ENCODE measurements around the gene WWOX. TPM values are rescaled to one million over a fixed set of nuclear protein-coding genes. Genes with fewer than 3 reads are reported as not detected.

WWOX gene
- total RNA-seq, 4 donors from 2014 or later, result 12.9 to 53.5 (median 25.6) TPM

GRCh38 chr16:79069633-79070032 is 970.2 kb downstream of the WWOX start:
- ATAC-seq, result no peak
- Histone ChIP-seq H3K4me1 (peaks cover 5 to 54% (median 10%) of the 10 kb centered on the region in 3 donors), H3K9me3 (no peaks in the 10 kb centered on the region), H3K27ac (peak overlapping the region; percentile 81 to 85 (median 82)), H3K4me3 (no peak overlapping the region), H3K27me3 (no peaks in the 10 kb centered on the region), H3K36me3 (no peaks in the 10 kb centered on the region)
- 41 to 50% methylated on average over 1 of the region's 1 CpG for WGBS, 2 donors (ENCODE audit: low coverage in 1 of 2)
- TF ChIP-seq EP300 (IDR thresholded peaks at IDR 0.05) (no peak), CTCF (IDR thresholded peaks at IDR 0.05) (no peak), POLR2AphosphoS5 (IDR thresholded peaks at IDR 0.05) (no peak), POLR2A (IDR thresholded peaks at IDR 0.05) (no peak)

GRCh38 chr16:79071424-79071823 is 972.0 kb downstream of the WWOX start:
- Histone ChIP-seq H3K27me3 (no peaks in the 10 kb centered on the region), H3K9me3 (no peaks in the 10 kb centered on the region), H3K36me3 (no peaks in the 10 kb centered on the region), H3K4me3 (no peak overlapping the region), H3K27ac (peak overlapping the region in 3 of 4 donors; percentile 81 to 85 (median 82)), H3K4me1 (peaks cover 10 to 66% (median 15%) of the 10 kb centered on the region in 3 donors)
- TF ChIP-seq POLR2A (IDR thresholded peaks at IDR 0.05) (no peak), EP300 (IDR thresholded peaks at IDR 0.05) (no peak), POLR2AphosphoS5 (IDR thresholded peaks at IDR 0.05) (peak; percentile 17)
- ATAC-seq, result no peak
- WGBS, 2 donors (ENCODE audit: low coverage in 1 of 2), result 32 to 37% methylated on average over 4 of the region's 4 CpGs

- 92 to 93% methylated on average over 4 of the region's 4 CpGs for WGBS, 2 donors (ENCODE audit: low coverage in 1 of 2)
- TF ChIP-seq EP300 (IDR thresholded peaks at IDR 0.05), result no peak
- TF ChIP-seq CTCF (IDR thresholded peaks at IDR 0.05), result no peak
- TF ChIP-seq POLR2AphosphoS5 (IDR thresholded peaks at IDR 0.05), result no peak
- no peak for TF ChIP-seq POLR2A (IDR thresholded peaks at IDR 0.05)
- Histone ChIP-seq H3K27ac (no peak overlapping the region), H3K4me1 (peaks cover 10 to 66% (median 15%) of the 10 kb centered on the region in 3 donors), H3K27me3 (no peaks in the 10 kb centered on the region), H3K9me3 (no peaks in the 10 kb centered on the region), H3K36me3 (no peaks in the 10 kb centered on the region), H3K4me3 (no peak overlapping the region)
- ATAC-seq, result no peak
Measured at GRCh38 chr16:79072517-79072916, 973.1 kb downstream of the WWOX start.

GRCh38 chr16:79073566-79073965 is 974.1 kb downstream of the WWOX start:
- WGBS, 2 donors (ENCODE audit: low coverage in 1 of 2), result 81 to 86% methylated on average over 4 of the region's 4 CpGs
- no peak overlapping the region for H3K27ac ChIP-seq
- no peak for TF ChIP-seq POLR2AphosphoS5 (IDR thresholded peaks at IDR 0.05)
- TF ChIP-seq POLR2A (IDR thresholded peaks at IDR 0.05), result no peak
- TF ChIP-seq EP300 (IDR thresholded peaks at IDR 0.05), result no peak
- H3K4me3 ChIP-seq, result no peak overlapping the region
- H3K36me3 ChIP-seq, result no peaks in the 10 kb centered on the region
- no peaks in the 10 kb centered on the region for H3K9me3 ChIP-seq
- H3K27me3 ChIP-seq, result no peaks in the 10 kb centered on the region
- peaks cover 10 to 56% (median 15%) of the 10 kb centered on the region in 3 donors for H3K4me1 ChIP-seq
- no peak for ATAC-seq

GRCh38 chr16:79074541-79074940 is 975.1 kb downstream of the WWOX start:
- no peaks in the 10 kb centered on the region for H3K27me3 ChIP-seq
- no peak overlapping the region for H3K4me3 ChIP-seq
- no peak for TF ChIP-seq POLR2A (IDR thresholded peaks at IDR 0.05)
- TF ChIP-seq CTCF (IDR thresholded peaks at IDR 0.05), result no peak
- TF ChIP-seq POLR2AphosphoS5 (IDR thresholded peaks at IDR 0.05), result no peak
- TF ChIP-seq EP300 (IDR thresholded peaks at IDR 0.05), result no peak
- H3K4me1 ChIP-seq, result peaks cover 10 to 46% (median 15%) of the 10 kb centered on the region in 3 donors
- H3K9me3 ChIP-seq, result no peaks in the 10 kb centered on the region
- 0 to 7% methylated on average over 1 of the region's 1 CpG for WGBS, 2 donors (ENCODE audit: low coverage in 1 of 2)
- H3K36me3 ChIP-seq, result no peaks in the 10 kb centered on the region
- peak overlapping the region in 3 of 4 donors; percentile 14 to 43 (median 38) for H3K27ac ChIP-seq
- ATAC-seq, result no peak

GRCh38 chr16:79074951-79075350 is 975.5 kb downstream of the WWOX start:
- TF ChIP-seq POLR2A (IDR thresholded peaks at IDR 0.05), result no peak
- TF ChIP-seq EP300 (IDR thresholded peaks at IDR 0.05), result no peak
- no peak for TF ChIP-seq POLR2AphosphoS5 (IDR thresholded peaks at IDR 0.05)
- no peak for TF ChIP-seq CTCF (IDR thresholded peaks at IDR 0.05)
- H3K9me3 ChIP-seq, result no peaks in the 10 kb centered on the region
- H3K27ac ChIP-seq, result peak overlapping the region; percentile 14 to 57 (median 40)
- peak; percentile 21 for ATAC-seq
- H3K4me1 ChIP-seq, result peaks cover 10 to 42% (median 15%) of the 10 kb centered on the region in 3 donors
- H3K4me3 ChIP-seq, result no peak overlapping the region
- 20 to 35% methylated on average over 4 of the region's 4 CpGs for WGBS, 2 donors (ENCODE audit: low coverage in 1 of 2)
- H3K36me3 ChIP-seq, result no peaks in the 10 kb centered on the region
- no peaks in the 10 kb centered on the region for H3K27me3 ChIP-seq

Data from gastroesophageal sphincter (tissue), 4 donors.